DMS153 treated with DMSO at 0.1 percent for 48 hours (cell line): Measurements from ENCODE around the gene EXD3.
A peak's percentile ranks its signal among the peaks of the same experiment; 100 is the strongest.

ENCODE experiments used
- DNase-seq: peaks from one replicate; lab custom pipeline; 2025; ENCODE audit not compliant: unreplicated experiment; lab: John Stamatoyannopoulos, UW

Gene EXD3

DNA sequence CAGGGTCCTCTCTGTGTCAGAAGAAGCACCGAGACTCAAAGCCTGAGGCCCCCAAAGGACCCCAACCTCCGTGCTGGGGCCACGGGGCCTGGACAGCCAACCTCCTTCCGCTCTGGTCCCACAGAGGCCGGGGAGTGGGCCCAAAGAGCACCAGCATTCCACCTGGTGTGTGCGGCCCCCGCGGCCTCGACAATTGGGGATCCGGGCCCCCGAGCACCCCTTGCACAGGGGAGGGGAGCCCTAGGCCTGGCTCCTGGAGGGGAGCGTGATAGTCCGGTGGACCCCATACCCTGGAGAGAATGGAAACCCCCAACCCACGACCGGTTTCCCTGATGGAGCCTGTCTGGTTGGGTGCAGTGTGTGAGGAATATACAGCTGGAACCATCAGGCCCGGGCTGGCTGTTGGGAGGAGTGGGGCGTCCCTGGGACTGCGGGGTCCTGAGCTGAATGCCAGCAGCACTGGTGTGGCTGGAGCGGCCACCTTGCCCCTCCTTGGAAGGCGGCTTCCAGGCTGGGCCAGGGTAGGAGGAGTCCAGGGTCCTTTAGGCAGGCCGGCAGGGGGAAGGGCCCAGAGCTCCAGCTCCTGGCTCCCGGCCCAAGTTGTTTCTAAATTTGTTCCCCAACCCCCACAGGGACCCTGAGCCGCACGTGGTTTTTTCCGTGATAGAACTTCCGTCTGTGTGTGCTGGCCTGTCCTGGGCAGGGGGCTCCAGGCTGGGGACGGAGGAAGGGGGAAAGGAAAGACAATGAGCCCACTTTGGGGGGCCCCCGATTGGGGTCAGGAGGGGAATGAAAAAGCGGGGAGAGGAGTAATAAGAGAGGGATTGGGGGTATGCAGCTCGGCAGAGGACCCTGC, 146.3 kb downstream of the EXD3 start:
- no peak for DNase-seq

GRCh38 chr9:137275588-137276472, 147.1 kb downstream of the EXD3 start:
- DNase-seq: no peak

DNA sequence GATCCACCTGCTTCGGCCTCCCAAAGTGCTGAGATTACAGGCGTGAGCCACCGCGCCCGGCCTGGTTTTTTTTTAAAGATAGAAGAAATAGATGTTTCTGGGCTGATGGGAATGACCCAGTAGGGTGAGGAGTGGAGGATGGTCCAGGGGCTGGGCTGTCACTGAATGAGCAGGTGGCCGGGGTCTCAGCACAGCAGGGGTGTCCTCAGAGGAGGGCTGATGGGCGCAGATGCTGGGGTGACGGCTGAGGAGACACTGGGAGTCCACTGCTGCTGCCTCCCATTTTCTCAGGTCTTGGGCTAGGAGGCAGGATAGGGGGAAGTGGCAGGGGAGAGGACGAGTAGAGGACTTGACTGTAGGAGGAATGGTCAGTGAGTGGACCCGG, 147.8 kb downstream of the EXD3 start:
- no peak for DNase-seq

GRCh38 chr9:137273611-137274320, 149.2 kb downstream of the EXD3 start:
- no peak for DNase-seq

GRCh38 chr9:137273095-137273490, 149.9 kb downstream of the EXD3 start:
- DNase-seq: no peak

DNA sequence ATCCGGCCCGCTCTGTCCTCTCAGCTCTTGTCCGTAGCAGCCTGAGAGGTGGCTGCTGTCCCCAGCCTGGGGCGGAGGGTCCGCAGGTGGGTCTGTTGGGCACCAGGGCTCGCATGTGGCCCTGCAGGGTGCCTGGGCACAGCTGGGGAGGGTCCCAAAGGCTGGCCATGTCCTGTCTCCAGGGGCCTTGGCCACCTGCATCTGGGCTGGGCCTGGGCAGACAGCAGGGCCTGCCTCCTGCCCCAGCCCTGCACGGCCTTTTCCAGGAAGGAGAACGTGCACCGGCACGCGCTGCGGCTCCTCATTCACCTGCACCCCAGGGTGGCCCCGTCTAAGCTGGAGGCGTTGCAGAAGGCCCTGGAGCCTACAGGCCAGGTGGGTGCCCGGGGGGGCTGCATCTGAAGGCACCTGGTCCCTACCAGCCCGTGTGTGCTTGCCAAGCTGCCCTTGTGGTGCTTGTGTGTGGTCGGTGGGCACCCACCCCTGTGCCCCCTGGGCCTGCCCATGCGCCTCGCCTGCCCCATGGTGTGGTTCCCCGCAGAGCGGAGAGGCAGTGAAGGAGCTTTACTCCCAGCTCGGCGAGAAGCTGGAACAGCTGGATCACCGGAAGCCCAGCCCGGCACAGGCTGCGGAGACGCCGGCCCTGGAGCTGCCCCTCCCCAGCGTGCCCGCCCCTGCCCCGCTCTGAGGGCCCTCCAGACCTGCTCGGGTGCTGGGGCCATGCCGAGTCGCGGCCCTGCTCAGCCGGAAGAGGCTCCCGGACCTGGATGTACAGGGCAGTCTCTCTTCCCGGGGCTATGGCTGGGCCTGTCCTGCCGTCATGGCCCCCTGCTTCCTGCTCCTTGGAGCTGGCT, 150.5 kb downstream of the EXD3 start:
- DNase-seq: no peak

DNA sequence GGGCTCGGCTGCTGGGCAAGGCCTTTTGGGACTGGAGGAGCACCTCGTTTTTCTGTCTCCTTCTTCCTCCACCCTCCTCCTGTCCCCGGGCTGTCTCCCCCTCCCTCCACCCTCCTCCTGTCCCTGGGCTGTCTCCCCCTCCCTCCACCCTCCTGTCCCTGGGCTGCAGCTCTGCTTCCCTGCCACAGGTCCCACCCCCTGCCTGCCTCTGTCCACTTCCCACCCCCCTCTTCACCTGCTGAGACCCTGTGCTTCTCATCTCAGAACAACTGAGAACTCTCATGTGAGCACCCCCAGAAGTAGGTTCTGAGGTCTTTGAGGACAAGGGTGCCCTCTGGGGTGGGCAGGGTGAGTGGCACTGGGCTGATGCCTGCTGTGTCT, 151.3 kb downstream of the EXD3 start:
- DNase-seq: no peak

GRCh38 chr9:137270929-137271695, 151.8 kb downstream of the EXD3 start:
- DNase-seq: no peak

DNA sequence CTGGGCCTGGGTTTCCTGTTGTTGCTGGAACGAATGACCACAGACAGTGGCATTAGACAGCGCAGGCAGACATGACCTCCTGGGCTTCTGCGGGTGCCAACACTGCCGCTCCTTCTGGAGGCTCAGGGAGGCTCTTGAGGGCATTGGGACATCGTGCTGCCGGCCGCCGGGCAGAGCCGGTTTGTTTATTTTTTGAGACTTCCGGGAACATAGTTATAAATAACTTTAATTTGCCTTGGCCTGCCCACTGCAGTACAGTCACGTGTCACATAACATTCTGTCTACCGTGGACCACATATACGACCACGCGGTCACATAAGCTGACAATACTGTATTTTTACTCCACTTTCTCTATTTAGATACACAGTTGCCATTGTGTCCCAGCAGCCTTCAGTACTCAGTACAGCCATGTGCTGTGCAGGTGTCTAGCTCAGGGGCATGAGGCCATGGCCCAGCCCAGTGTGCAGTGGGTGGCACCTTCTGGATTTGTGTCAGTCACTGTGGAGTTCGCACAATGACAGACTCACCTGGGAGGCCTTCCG, 153.7 kb downstream of the EXD3 start:
- DNase-seq: peak; percentile 38

DNA sequence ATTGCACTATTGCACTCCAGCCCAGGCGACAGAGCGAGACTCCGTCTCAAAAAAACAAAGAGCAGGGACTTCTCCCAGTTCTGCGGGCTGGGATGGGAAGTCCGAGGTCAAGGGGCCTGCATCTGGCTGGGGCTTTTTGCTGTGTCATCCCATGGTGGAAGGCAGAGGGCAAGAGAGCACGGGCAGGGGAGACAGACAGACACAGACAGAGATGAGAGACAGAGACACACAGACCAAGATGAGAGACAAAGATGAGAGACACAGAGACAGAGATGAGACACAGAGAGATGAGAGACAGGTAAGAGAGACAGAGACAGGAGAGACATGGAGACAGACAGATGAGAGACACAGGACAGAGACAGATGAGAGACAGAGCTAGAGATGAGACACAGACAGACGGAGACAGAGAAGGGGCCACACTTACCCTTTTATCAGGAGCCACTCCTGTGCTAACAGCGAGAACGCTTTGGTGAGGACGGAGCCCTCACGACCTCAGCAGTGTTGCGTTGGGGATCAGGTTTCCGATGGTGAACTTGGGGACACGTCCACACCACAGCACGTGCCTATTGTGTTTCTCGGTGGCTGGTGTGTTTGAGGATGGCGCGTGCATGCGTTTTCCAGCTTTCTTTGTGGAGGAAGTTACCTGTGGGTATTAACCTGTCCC, 154.3 kb downstream of the EXD3 start:
- DNase-seq: no peak

GRCh38 chr9:137267933-137268355, 155.0 kb downstream of the EXD3 start:
- no peak for DNase-seq

DNA sequence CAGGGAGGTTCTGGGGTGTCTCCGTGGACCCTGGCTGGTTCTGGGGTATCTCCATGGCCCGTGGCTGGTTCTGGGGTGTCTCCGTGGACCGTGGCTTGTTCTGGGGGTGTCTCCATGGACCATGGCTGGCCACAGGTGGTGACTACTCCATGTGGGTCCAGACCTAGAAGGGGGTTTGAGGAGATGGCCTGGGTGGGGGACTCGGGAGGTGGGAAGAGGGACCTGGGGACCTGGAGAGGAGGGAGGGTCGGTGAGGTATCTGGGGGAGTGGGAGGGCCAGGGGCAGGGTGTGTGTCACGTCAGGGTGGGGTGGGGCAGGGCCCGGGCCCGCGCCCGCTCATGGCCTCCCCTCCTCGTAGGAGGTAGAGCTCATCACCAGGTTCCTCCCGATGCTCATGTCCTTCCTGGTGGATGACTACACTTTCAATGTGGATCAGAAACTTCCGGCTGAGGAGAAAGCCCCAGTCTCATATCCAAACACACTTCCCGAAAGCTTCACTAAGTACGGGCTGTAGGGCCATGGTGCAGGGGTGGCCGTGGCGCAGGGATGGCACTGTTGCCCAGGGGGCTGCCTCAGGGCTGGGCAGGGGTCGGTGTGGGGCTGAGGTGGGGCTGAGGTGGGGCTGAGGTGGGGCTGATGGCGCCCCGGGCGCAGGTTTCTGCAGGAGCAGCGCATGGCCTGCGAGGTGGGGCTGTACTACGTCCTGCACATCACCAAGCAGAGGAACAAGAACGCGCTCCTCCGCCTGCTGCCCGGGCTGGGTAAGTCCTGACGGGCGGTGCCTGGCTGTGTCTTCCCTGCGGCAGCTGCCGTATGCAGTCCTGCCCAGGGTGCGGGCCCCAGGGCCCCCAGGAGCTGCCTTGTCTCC, 156.1 kb downstream of the EXD3 start:
- no peak for DNase-seq

GRCh38 chr9:137266162-137266527, 156.8 kb downstream of the EXD3 start:
- DNase-seq: no peak

DNA sequence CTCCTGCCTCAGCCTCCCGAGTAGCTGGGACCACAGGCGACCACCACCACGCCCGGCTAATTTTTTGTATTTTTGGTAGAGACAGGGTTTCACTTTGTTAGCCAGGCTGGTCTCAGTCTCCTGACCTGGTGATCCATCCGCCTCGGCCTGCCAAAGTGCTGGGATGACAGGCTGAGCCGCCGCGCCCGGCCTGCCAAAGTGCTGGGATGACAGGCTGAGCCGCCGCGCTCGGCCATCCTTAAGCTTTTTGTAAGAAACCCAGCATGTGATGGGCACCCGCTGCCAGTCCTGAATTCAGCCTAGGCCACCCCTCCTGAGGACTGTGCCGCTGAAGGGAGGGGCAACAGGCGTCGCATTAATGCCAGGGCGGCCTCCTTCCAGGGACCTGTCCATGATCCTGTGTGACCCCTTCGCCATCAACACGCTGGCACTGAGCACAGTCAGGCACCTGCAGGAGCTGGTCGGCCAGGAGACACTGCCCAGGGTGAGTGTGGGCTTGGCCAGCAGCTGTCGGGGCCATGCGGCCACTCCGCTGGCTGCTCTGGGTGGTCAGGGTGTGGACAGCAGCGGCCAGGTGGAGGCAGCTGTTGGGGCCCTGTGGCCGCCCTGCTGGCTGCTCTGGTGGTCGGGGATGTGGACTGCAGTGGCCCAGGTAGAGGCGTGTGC, 157.3 kb downstream of the EXD3 start:
- no peak for DNase-seq

GRCh38 chr9:137264067-137264466, 158.9 kb downstream of the EXD3 start:
- DNase-seq: no peak

- DNase-seq: no peak
These were observed 159.5 kb downstream of the EXD3 start for GRCh38 chr9:137263506-137263905.

DNA sequence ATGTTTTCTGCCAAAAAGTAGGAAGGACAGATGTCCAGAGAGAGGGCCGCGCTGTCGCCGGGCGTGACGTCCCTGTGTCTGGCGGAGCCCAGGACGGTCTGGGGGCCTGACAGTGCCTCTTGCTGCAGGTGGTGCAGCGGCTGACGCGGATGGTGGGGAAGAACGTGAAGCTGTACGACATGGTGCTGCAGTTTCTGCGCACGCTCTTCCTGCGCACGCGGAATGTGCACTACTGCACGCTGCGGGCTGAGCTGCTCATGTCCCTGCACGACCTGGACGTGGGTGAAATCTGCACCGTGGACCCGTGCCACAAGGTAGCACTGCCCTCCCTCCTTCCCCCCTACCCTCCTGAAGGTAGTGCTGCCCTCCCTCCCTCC, 160.1 kb downstream of the EXD3 start:
- no peak for DNase-seq
